ENCODE results near the gene SERPINE3.

- TF ChIP-seq, protein P1, sequence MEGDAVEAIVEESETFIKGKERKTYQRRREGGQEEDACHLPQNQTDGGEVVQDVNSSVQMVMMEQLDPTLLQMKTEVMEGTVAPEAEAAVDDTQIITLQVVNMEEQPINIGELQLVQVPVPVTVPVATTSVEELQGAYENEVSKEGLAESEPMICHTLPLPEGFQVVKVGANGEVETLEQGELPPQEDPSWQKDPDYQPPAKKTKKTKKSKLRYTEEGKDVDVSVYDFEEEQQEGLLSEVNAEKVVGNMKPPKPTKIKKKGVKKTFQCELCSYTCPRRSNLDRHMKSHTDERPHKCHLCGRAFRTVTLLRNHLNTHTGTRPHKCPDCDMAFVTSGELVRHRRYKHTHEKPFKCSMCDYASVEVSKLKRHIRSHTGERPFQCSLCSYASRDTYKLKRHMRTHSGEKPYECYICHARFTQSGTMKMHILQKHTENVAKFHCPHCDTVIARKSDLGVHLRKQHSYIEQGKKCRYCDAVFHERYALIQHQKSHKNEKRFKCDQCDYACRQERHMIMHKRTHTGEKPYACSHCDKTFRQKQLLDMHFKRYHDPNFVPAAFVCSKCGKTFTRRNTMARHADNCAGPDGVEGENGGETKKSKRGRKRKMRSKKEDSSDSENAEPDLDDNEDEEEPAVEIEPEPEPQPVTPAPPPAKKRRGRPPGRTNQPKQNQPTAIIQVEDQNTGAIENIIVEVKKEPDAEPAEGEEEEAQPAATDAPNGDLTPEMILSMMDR (IDR thresholded peaks at IDR 0.05), result no peak
- no peak for TF ChIP-seq POLR2A (IDR thresholded peaks at IDR 0.05)
These were observed 32.4 kb downstream of the SERPINE3 start for GRCh38 chr13:51371768-51372399.
